ENCODE measurements around the gene DDN. TPM values are rescaled to one million over a fixed set of nuclear protein-coding genes. Genes with fewer than 3 reads are reported as not detected.

Gene DDN
- total and polyA plus RNA-seq, 12 donors, result 0.08 to 2.2 (median 0.43) TPM; not detected in 1

GRCh38 chr12:48956279-48957140 is 42.7 kb downstream of the DDN start:
- H3K36me3 ChIP-seq (replicated peaks in 1 of 2), result peaks cover 0 to 9% of the 10 kb centered on the region in 2 donors
- peak in 1 of 2 donors; percentile 43 for TF ChIP-seq POLR2A (IDR thresholded peaks at IDR 0.05)
- TF ChIP-seq, protein P1, sequence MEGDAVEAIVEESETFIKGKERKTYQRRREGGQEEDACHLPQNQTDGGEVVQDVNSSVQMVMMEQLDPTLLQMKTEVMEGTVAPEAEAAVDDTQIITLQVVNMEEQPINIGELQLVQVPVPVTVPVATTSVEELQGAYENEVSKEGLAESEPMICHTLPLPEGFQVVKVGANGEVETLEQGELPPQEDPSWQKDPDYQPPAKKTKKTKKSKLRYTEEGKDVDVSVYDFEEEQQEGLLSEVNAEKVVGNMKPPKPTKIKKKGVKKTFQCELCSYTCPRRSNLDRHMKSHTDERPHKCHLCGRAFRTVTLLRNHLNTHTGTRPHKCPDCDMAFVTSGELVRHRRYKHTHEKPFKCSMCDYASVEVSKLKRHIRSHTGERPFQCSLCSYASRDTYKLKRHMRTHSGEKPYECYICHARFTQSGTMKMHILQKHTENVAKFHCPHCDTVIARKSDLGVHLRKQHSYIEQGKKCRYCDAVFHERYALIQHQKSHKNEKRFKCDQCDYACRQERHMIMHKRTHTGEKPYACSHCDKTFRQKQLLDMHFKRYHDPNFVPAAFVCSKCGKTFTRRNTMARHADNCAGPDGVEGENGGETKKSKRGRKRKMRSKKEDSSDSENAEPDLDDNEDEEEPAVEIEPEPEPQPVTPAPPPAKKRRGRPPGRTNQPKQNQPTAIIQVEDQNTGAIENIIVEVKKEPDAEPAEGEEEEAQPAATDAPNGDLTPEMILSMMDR (IDR thresholded peaks at IDR 0.05), result peak in 1 of 6 experiments; percentile 8
- H3K4me3 ChIP-seq, result peak overlapping the region; percentile 78 to 96 (median 86)
- H3K27me3 ChIP-seq, result no peaks in the 10 kb centered on the region
- H3K27ac ChIP-seq, result peak overlapping the region; percentile 43 to 89 (median 78)
- DNase-seq, result peak; percentile 85 to 96 (median 94)
- WGBS, 4 donors, result 0 to 2% (median 1%) methylated on average over 19 to 29 of the region's 29 CpGs
- H3K4me1 ChIP-seq (replicated peaks in 1 of 2), result peaks cover 14 to 29% of the 10 kb centered on the region in 2 donors
- no peaks in the 10 kb centered on the region for H3K9me3 ChIP-seq (replicated peaks in 1 of 3)
- intact Hi-C loops (cut with DNase I), result no loop called here

GRCh38 chr12:48954841-48955501 is 44.2 kb downstream of the DDN start:
- intact Hi-C loops (cut with DNase I), result no loop called here
- DNase-seq, result no peak
- Histone ChIP-seq H3K27me3 (no peaks in the 10 kb centered on the region), H3K4me1 (replicated peaks in 1 of 2) (peaks cover 14 to 29% of the 10 kb centered on the region in 2 donors), H3K9me3 (replicated peaks in 1 of 3) (no peaks in the 10 kb centered on the region), H3K4me3 (no peak overlapping the region), H3K27ac (peak overlapping the region in 1 of 5 donors; percentile 86), H3K36me3 (replicated peaks in 1 of 2) (peaks cover 0 to 9% of the 10 kb centered on the region in 2 donors)
- WGBS, 4 donors, result 55 to 75% (median 65%) methylated on average over 3 of the region's 3 CpGs
- TF ChIP-seq POLR2A (IDR thresholded peaks at IDR 0.05), result no peak
- TF ChIP-seq, protein P1 (IDR thresholded peaks at IDR 0.05), result no peak

DNA sequence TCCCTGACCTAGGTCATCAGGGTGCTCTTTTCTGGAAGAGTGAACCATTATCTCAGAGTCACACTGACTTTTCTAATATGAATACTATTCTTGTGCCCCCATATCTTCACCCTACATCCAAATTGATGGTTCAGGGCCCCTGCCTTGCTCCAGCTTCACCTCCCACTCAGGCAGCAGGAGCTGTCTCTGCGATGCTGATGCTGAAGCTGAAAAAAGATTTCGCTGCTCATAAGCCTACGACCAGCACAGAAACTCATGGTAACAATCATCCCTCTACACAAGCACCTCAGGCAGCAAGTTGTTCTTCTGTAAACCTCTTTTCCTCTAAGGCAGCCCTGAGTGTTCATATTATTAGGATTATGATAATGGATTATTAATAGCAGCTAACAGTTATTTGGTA is 45.1 kb downstream of the DDN start:
- Histone ChIP-seq H3K9me3 (replicated peaks in 1 of 3) (no peaks in the 10 kb centered on the region), H3K36me3 (replicated peaks in 1 of 2) (peaks cover 0 to 9% of the 10 kb centered on the region in 2 donors), H3K4me3 (no peak overlapping the region), H3K27ac (no peak overlapping the region), H3K4me1 (replicated peaks in 1 of 2) (peaks cover 14 to 29% of the 10 kb centered on the region in 2 donors), H3K27me3 (no peaks in the 10 kb centered on the region)
- intact Hi-C loops (cut with DNase I), result no loop called here
- no peak for DNase-seq
- no peak for TF ChIP-seq POLR2A (IDR thresholded peaks at IDR 0.05)
- TF ChIP-seq, protein P1 (IDR thresholded peaks at IDR 0.05), result no peak
- 88 to 99% (median 97%) methylated on average over 3 of the region's 3 CpGs for WGBS, 4 donors

- intact Hi-C loops (cut with DNase I), result no loop called here
- 90 to 95% (median 91%) methylated on average over 4 of the region's 4 CpGs for WGBS, 4 donors
- peaks cover 14 to 25% of the 10 kb centered on the region in 2 donors for H3K4me1 ChIP-seq (replicated peaks in 1 of 2)
- no peak overlapping the region for H3K27ac ChIP-seq
- H3K36me3 ChIP-seq (replicated peaks in 1 of 2), result peaks cover 0 to 9% of the 10 kb centered on the region in 2 donors
- H3K9me3 ChIP-seq (replicated peaks in 1 of 3), result no peaks in the 10 kb centered on the region
- TF ChIP-seq, protein P1 (IDR thresholded peaks at IDR 0.05), result no peak
- TF ChIP-seq POLR2A (IDR thresholded peaks at IDR 0.05), result no peak
- DNase-seq, result no peak
- H3K27me3 ChIP-seq, result no peaks in the 10 kb centered on the region
- no peak overlapping the region for H3K4me3 ChIP-seq
These were observed 46.5 kb downstream of the DDN start for GRCh38 chr12:48952691-48953090.
